RWPE2 (cell line): Measurements from ENCODE around the gene HLA-DMB.

Experiments
- ATAC-seq: fragments of 200-7000 bp; cut with Tn5 transposase; 3 replicates; pipeline ENCODE4 v1.9.1; 2021; ENCODE audit warnings: low read depth
- DNase-seq: peaks from one replicate; pipeline ENCODE4 v3.0.0-alpha.2; 2020; ENCODE audit warnings: low spot score
- H3K27ac ChIP-seq: fragments of 450-650 bp; 2 replicates; pipeline ENCODE4 v1.5.1; 2017; ENCODE audit warnings: mild to moderate bottlenecking; ENCODE audit not compliant: poor library complexity, severe bottlenecking
- H3K27me3 ChIP-seq: fragments of 250-450 bp; sonication (Bioruptor Pico); 2 replicates; pipeline ENCODE4 v1.5.1; 2021; ENCODE audit warnings: mild to moderate bottlenecking, moderate library complexity; ENCODE audit not compliant: insufficient read depth, poor library complexity, severe bottlenecking
- H3K36me3 ChIP-seq: fragments of 250-450 bp; sonication (Bioruptor Pico); 2 replicates; pipeline ENCODE4 v1.5.1; 2020; ENCODE audit warnings: low read depth, mild to moderate bottlenecking, moderate library complexity
- H3K4me1 ChIP-seq: fragments of 250-450 bp; sonication (Bioruptor Pico); 2 replicates; pipeline ENCODE4 v1.5.1; 2021; ENCODE audit warnings: mild to moderate bottlenecking, moderate library complexity; ENCODE audit not compliant: insufficient read depth, poor library complexity, severe bottlenecking
- H3K4me3 ChIP-seq: fragments of 250-450 bp; sonication (Bioruptor Pico); 2 replicates; pipeline ENCODE4 v1.5.1; 2021; ENCODE audit warnings: mild to moderate bottlenecking, moderate library complexity; ENCODE audit not compliant: severe bottlenecking
- H3K9me3 ChIP-seq: fragments of 250-450 bp; sonication (Bioruptor Pico); 2 replicates; pipeline ENCODE4 v1.5.1; 2021; ENCODE audit warnings: mild to moderate bottlenecking, moderate library complexity; ENCODE audit not compliant: severe bottlenecking
- TF ChIP-seq, protein P1 (sequence below): fragments of 450-650 bp; IDR thresholded peaks from one replicate; pipeline ENCODE4 v1.5.1; 2017; ENCODE audit warnings: mild to moderate bottlenecking, moderate library complexity; ENCODE audit not compliant: poor library complexity, severe bottlenecking

The HLA-DMB gene

GRCh38 chr6:32895006-32895345 is 45.9 kb downstream of the HLA-DMB start:
- H3K27ac ChIP-seq: peak overlapping the region; percentile 51
- peak overlapping the region; percentile 45 for H3K4me3 ChIP-seq
- DNase-seq: no peak
- TF ChIP-seq, protein P1, sequence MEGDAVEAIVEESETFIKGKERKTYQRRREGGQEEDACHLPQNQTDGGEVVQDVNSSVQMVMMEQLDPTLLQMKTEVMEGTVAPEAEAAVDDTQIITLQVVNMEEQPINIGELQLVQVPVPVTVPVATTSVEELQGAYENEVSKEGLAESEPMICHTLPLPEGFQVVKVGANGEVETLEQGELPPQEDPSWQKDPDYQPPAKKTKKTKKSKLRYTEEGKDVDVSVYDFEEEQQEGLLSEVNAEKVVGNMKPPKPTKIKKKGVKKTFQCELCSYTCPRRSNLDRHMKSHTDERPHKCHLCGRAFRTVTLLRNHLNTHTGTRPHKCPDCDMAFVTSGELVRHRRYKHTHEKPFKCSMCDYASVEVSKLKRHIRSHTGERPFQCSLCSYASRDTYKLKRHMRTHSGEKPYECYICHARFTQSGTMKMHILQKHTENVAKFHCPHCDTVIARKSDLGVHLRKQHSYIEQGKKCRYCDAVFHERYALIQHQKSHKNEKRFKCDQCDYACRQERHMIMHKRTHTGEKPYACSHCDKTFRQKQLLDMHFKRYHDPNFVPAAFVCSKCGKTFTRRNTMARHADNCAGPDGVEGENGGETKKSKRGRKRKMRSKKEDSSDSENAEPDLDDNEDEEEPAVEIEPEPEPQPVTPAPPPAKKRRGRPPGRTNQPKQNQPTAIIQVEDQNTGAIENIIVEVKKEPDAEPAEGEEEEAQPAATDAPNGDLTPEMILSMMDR: no peak
- H3K27me3 ChIP-seq: no peaks in the 10 kb centered on the region
- ATAC-seq: peak; percentile 19; the same call in 2 of the 3 replicates
- no peaks in the 10 kb centered on the region; the same call in 1 of the 2 replicates for H3K36me3 ChIP-seq
- H3K4me1 ChIP-seq: no peaks in the 10 kb centered on the region
- peaks cover 3% of the 10 kb centered on the region for H3K9me3 ChIP-seq

DNA sequence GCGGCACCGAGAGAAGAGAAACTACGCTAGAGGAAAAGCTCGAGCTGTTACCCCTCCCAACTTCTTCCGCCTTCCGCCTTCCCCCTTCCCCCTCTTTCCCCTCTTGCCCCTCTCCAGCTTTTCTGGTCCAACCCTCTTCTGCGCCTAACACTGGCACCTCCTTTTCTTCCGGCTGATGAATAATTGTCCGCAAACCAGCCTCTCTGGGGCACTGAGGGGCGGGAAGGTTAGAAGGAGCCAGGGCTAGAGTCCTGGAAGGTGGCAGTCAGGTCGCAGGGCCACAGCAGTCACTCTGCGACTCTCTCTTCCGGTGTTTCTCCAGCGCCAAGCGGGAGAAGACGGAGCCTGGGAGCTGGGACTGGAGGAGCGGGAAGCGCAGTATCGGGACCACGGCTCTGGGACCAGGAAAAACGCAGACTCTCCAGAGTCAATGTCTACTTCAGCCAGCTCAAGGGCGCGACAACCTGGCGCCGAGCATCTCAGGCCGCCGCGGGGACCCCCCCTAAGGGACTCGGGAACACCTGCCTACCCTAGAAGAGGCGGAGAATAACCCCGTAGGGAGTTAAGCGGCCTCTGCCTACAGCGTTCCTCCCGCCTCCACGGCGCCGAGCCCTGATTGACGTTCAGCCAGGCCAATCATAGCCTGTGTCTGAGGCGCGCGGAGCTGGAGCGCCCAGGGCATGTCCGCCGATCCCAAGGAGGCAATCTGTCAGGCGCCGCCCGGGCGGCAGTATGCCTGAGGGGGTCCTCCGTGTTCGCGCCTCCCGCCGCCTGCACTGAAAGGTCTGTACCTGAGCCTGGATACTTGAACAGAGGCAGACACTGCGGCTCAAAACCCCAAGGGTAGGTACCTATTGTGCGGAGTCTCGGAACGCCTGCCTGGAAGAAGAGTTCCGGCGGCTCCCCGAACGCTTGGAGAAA is 46.5 kb downstream of the HLA-DMB start:
- Histone ChIP-seq H3K4me3 (peak overlapping the region; percentile 45), H3K27ac (peak overlapping the region; percentile 51), H3K4me1 (no peaks in the 10 kb centered on the region), H3K27me3 (no peaks in the 10 kb centered on the region), H3K9me3 (no peaks in the 10 kb centered on the region), H3K36me3 (no peaks in the 10 kb centered on the region)
- TF ChIP-seq, protein P1: no peak
- DNase-seq: peak; percentile 86
- peak; percentile 99 for ATAC-seq

DNA sequence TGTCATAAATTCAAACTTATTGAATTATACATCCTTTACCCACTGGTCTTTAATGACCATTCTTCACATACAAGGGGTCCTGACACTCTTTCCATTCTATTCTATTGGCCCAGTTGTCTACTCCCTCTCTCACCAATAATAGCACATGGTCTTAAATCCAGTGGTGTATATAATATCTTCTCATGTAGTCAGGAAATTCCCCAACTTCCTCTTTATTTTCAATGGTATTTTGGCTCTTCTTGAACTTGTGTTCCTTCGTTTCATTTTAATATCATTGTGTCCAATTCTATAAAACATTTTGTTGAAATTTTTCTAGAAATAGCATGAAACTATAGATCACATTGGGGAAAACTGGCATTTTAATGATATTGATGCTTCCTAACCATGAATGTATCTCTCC is 50.0 kb downstream of the HLA-DMB start:
- Histone ChIP-seq H3K27me3 (no peaks in the 10 kb centered on the region), H3K9me3 (no peaks in the 10 kb centered on the region), H3K4me3 (no peak overlapping the region), H3K4me1 (no peaks in the 10 kb centered on the region), H3K36me3 (no peaks in the 10 kb centered on the region), H3K27ac (no peak overlapping the region)
- DNase-seq (no peak), ATAC-seq (no peak)
- TF ChIP-seq, protein P1: no peak

DNA sequence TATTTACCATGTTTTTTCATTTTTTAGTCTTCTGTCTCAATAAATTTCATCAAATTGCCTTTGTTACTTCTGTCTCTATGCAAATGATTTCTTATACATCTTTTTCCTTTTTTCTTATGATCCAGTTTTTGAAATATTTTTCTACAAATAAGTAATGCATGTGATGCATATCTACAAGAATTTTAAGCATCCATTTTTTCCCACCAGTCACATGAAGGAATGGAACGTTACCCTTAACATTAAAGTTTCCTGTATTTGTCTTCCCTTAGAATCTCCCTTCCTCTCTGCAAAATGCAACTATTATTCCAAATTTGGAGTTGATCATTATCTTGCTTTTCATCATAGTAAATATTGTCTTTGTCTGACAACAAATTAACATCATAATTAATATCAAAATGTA is 51.3 kb downstream of the HLA-DMB start:
- no peaks in the 10 kb centered on the region for H3K36me3 ChIP-seq
- TF ChIP-seq, protein P1: no peak
- ATAC-seq: no peak

GRCh38 chr6:32888576-32888975 is 52.3 kb downstream of the HLA-DMB start:
- H3K27ac ChIP-seq: no peak overlapping the region
- no peak for DNase-seq
- H3K36me3 ChIP-seq: no peaks in the 10 kb centered on the region
- no peak for ATAC-seq
- H3K27me3 ChIP-seq: no peaks in the 10 kb centered on the region
- TF ChIP-seq, protein P1: no peak
- no peaks in the 10 kb centered on the region for H3K9me3 ChIP-seq
- H3K4me3 ChIP-seq: no peak overlapping the region
- no peaks in the 10 kb centered on the region for H3K4me1 ChIP-seq

More for the DNA sequence above, 51.3 kb downstream of the HLA-DMB start:
- no peaks in the 10 kb centered on the region for H3K9me3 ChIP-seq
- H3K27ac ChIP-seq: no peak overlapping the region
- no peaks in the 10 kb centered on the region for H3K27me3 ChIP-seq
- no peaks in the 10 kb centered on the region for H3K4me1 ChIP-seq
- no peak overlapping the region for H3K4me3 ChIP-seq
- DNase-seq: no peak
